ENCODE results near the gene PCSK7.
"Not testable (repeated sequence)": the region's sequence is repeated elsewhere in the genome, so short reads cannot be mapped to it uniquely, and the experiment has no call there.

PCSK7 gene

DNA sequence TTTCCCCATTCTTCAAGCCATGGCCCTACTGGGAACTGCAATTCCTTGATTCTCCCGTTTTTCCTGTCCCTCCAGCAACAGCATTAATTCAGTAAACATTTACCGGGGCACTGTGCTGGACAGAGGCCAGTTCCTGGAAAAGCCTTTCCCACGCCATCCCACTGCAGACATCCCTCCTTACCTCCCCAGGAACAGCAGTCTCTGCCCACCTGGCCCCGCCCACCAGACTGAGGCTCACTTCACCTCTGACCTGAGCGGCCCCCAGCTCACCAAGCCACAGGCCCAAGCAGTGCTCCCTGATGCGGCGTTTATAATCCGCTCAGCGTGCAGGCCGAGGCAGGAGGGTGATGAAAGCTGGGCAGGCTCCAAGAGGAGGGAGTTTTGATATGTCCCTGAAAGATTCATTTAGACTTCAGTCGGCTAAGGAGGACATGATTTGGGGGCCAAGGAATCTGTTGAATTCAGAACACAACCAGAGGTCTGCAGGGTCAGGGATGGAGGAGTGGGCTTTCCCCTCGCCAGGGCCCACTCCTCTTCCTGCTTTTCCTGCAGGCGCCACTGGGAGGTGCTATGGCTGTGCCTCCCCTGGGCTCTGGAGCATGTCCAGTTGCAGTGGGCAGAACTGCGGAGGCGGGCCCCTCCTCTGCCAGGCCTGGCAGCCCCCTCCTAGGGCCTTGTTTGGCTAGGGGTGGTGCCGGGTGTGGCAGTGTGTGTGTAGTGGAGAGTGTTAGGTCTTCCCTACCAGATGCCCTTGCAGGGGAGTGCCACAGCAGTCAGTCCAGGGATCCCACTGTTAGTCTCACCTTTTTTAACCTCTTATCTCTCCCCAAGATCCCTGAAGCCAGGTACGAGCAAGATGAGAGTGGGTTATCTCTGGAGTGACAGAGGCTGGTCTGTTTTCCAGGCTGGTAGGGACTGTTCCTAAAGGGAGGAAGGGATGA, 34.1 kb downstream of the PCSK7 start:
- DNase-seq = peak; percentile 62

GRCh38 chr11:117197006-117197405, 34.9 kb downstream of the PCSK7 start:
- no peak for DNase-seq

DNA sequence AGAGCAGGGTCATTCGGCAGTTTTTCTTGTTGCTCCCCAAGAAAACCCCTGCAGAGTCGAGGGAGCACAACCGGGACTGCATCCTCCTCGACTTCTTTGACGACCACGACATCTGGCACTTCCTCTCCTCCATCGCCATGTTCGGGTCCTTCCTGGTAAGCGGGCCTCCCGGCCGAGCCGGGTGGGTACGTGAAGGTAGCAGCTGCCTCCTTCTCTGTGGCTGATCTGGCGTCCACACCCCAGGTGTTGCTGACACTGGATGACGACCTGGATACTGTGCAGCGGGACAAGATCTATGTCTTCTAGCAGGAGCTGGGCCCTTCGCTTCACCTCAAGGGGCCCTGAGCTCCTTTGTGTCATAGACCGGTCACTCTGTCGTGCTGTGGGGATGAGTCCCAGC, 36.1 kb downstream of the PCSK7 start:
- DNase-seq = no peak

DNA sequence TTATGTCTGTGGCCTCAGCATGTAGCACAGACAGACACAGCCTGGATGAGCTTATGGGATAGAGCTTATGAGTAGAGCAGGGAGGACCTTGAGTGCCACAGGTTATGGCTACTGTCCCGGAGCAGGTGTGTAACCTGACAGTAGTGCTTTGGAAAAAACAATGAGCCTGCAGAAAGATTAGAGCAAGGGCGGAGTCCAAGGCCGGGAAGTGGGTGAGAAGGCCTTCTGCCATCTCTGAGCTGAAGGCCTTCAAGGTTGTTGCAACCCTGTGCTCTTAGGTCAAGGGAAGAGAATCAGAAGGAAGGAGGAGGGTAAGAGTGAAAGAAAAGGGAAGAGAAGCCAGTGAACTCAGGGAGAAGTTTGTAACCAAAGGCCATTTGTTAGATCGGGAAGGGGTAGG, 36.6 kb downstream of the PCSK7 start:
- no peak for DNase-seq

DNA sequence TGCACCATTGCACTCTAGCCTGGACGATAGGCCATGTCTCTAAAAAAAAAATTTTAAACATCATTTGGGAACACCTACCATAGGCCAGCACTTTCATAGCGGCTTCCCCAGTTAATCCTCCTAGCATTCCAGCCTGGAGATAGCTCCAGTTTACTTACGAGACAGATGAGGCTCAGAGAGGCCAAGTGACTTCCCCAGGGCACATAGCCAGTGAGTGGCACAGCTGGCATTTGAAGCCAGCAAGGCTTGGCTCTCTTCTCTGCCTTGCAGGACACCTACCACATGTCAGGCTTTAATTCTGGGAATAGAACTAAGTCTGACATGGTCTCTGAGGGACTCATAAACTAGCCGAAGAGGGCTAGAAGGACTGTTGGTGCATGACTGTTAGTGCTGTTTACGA, 37.6 kb downstream of the PCSK7 start:
- no peak for DNase-seq

DNA sequence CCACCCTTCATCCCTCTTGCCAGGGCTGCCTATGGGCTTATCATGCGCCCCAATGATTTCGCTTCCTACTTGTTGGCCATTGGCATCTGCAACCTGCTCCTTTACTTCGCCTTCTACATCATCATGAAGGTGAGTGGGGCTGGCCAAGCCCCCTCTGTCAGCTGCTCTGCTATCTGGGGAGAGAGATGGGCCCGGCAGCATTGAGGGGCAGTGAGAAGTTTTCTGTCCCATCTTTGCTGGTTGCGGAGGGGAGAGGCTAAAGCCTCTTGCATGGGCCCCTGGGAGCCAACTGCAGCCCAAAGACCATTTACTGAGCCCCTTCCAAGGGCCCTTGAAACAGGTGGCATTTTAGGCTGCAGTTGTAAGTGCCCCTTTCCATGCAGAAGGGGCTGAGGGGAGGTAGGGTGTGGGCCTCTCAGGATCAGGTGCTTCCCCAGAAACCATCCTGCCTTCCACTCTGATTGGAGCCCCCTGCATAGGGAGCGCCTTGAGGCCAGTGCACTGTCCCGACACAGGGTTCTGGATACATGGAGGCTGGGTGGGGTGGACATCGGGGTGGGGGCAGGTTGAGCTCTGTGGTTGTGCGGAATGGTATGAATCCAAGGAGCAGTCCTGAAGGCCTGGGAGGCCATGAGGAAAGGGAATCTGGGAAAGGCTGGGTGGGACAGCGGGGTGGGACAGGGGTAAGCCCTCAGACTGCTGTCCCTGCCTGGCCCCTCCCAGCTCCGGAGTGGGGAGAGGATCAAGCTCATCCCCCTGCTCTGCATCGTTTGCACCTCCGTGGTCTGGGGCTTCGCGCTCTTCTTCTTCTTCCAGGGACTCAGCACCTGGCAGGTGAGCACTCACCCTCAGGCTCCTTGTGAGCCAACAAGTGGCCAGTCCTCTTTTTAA, 38.5 kb downstream of the PCSK7 start:
- no peak for DNase-seq

- DNase-seq = no peak
Measured at GRCh38 chr11:117192401-117192875, 39.4 kb downstream of the PCSK7 start.

DNA sequence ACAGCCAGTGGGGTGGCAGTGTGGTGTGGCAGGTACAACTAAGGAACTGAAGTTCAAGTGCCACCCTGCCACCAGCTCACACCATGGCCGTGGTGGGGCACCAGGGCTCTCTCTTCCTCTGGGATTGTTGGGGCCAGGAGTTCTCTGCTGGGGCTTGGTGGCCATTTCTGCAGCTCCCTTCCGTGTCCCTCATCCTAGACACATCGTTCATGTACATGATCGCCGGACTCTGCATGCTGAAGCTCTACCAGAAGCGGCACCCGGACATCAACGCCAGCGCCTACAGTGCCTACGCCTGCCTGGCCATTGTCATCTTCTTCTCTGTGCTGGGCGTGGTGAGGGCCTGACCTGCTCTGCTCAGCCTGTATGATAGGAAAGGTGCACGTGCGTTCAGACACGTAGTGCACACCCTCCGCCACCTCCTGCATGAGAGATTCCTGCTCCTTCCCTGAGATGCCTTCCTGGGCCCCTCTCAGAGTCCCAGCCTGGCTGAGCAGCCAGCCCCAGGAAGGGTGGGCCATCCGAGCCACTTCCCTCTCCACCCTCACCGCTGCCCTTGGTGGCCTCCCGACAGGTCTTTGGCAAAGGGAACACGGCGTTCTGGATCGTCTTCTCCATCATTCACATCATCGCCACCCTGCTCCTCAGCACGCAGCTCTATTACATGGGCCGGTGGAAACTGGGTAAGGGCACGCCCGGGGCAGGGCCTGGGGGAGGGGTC, 40.0 kb downstream of the PCSK7 start:
- DNase-seq = no peak

DNA sequence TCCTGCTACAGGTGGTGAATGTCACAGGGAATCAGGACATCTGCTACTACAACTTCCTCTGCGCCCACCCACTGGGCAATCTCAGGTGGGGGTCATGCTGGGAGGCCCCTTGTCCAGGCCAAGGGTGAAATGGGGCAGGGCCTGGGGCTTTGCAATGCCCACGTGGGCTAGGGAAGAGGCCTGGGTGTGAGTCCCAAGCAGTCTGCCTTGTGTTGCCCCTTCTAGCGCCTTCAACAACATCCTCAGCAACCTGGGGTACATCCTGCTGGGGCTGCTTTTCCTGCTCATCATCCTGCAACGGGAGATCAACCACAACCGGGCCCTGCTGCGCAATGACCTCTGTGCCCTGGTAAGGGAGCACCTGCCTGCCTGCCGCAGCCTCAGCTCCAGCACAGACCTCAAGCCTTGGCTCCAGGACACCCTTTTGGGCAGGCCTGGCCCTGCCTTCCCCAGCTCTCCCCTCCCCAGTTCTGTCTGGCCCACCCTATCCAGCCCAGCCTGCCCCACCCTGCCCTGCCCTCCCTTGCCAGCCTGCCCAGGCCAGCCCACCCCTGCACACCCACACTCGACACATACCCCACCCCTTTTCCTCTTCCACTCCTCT, 41.8 kb downstream of the PCSK7 start:
- no peak for DNase-seq

- DNase-seq = no peak
Measured at GRCh38 chr11:117189191-117189940, 42.5 kb downstream of the PCSK7 start.

- DNase-seq = no peak
Measured at GRCh38 chr11:117188620-117189081, 43.2 kb downstream of the PCSK7 start.

- DNase-seq = no peak
Measured at GRCh38 chr11:117187799-117188481, 43.9 kb downstream of the PCSK7 start.

- no peak for DNase-seq
Measured at GRCh38 chr11:117187428-117187798, 44.5 kb downstream of the PCSK7 start.

- DNase-seq = no peak
Measured at GRCh38 chr11:117187007-117187406, 44.9 kb downstream of the PCSK7 start.

- no peak for DNase-seq
Measured at GRCh38 chr11:117186431-117186761, 45.5 kb downstream of the PCSK7 start.

DNA sequence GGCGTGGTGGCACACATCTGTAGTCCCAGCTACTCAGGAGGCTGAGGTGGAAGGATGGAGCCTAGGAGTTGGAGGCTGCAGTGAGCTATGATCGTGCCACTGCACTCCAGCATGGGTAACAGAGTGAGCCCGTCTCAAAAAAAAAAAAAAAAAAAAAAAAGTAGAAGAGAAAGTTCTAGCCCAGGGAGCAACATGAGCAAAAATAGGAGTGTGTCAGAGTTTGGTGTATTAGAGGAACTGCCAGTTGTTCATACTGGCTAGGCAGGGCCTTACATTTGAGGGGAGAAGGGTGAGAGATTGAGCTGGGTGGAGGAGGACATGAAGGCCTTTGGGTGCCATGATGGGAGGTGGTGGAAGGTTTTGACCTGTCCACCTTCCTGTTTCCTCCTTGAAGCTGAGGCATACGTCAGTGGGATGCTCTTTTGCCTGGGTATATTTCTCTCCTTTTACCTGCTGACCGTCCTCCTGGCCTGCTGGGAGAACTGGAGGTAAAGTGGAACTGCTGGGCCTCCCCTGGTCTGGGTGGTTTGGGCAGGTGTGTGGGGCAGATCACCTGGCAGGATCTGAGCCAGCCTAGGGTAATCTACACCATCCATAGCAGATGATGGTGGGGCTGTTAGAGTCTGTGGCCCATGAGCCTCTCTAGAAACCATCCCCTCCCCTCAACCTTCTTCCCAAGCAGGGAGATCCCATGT, 46.0 kb downstream of the PCSK7 start:
- no peak for DNase-seq

- no peak for DNase-seq
Measured at GRCh38 chr11:117183724-117184349, 48.0 kb downstream of the PCSK7 start.

- not testable (repeated sequence) for DNase-seq
Measured at GRCh38 chr11:117183178-117183577, 48.7 kb downstream of the PCSK7 start.

DNA sequence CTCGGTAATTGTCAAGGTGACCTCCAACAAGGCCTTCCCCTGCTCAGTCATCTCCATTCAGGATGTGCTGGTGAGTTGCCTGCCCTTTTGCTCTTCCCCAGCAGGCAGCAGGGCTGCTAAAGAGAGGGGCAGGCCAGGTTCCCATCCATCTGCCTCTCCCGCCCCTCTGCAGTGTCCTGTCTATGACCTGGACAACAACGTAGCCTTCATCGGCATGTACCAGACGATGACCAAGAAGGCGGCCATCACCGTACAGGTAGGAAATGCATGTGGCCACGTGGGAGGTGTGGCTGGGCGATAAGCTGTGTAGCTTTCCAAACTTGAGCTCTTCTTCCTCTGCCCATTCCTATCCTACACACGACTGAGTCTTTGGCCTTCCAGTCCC, 49.3 kb downstream of the PCSK7 start:
- no peak for DNase-seq
